ENCODE results near the gene BIRC2.

- TF ChIP-seq, protein P1, sequence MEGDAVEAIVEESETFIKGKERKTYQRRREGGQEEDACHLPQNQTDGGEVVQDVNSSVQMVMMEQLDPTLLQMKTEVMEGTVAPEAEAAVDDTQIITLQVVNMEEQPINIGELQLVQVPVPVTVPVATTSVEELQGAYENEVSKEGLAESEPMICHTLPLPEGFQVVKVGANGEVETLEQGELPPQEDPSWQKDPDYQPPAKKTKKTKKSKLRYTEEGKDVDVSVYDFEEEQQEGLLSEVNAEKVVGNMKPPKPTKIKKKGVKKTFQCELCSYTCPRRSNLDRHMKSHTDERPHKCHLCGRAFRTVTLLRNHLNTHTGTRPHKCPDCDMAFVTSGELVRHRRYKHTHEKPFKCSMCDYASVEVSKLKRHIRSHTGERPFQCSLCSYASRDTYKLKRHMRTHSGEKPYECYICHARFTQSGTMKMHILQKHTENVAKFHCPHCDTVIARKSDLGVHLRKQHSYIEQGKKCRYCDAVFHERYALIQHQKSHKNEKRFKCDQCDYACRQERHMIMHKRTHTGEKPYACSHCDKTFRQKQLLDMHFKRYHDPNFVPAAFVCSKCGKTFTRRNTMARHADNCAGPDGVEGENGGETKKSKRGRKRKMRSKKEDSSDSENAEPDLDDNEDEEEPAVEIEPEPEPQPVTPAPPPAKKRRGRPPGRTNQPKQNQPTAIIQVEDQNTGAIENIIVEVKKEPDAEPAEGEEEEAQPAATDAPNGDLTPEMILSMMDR (IDR thresholded peaks at IDR 0.05; ENCODE audit: low read length): no peak
- no peak for TF ChIP-seq EZH2 (optimal IDR thresholded peaks at IDR 0.05; ENCODE audit: low read depth, low read length)
- no peak for TF ChIP-seq EZH2phosphoT487 (IDR thresholded peaks at IDR 0.05; ENCODE audit: low read length)
Observed at GRCh38 chr11:102426000-102426399, 79.0 kb downstream of the BIRC2 start.
